ENCODE measurements around the gene DNMBP.
"Not testable (repeated sequence)": the region's sequence is repeated elsewhere in the genome, so short reads cannot be mapped to it uniquely, and the experiment has no call there.

Gene DNMBP

GRCh38 chr10:99860466-99860865 is 149.3 kb downstream of the DNMBP start:
- no peak for DNase-seq (ENCODE audit: low read depth in 2 of 2)

DNA sequence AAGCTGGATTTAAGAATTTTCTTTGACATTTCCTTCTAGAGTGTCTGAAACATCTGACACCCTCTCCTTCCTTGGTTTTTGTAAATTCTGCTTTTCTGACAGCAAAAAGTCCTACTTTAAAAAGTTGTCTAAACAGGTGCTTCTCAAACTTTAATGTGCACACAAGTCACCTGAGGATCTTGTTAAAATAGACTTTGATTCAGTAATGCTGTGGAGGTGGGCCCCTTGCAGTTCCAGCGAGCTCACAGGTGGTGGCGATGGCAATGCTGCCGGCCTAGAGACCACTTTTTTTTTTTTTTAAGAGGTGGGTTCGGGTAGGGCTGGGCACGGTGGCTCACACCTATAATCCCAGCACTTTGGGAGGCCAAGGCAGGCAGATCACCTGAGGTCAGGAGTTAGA is 150.2 kb downstream of the DNMBP start:
- DNase-seq (ENCODE audit: low read depth in 2 of 2) = no peak

DNA sequence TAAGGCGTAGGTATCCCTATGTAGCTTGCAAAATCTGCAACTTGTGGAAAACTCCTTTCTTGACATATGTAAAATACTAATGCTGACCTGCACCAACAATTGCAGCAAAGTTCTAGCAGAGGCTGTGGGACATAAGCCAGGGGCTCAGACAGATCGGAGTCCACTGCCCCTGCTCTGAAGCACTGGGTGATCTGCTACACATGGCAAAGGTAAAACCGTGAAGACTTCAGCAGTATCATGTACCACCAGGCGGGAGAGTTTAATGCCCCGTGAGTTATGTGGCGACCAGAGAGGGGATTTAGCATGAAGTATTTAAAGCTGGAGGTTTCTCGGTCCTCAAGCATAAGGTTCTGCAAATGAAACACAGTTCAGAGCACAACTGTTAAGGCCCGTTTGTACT is 150.9 kb downstream of the DNMBP start:
- DNase-seq (ENCODE audit: low read depth in 2 of 2) = no peak

DNA sequence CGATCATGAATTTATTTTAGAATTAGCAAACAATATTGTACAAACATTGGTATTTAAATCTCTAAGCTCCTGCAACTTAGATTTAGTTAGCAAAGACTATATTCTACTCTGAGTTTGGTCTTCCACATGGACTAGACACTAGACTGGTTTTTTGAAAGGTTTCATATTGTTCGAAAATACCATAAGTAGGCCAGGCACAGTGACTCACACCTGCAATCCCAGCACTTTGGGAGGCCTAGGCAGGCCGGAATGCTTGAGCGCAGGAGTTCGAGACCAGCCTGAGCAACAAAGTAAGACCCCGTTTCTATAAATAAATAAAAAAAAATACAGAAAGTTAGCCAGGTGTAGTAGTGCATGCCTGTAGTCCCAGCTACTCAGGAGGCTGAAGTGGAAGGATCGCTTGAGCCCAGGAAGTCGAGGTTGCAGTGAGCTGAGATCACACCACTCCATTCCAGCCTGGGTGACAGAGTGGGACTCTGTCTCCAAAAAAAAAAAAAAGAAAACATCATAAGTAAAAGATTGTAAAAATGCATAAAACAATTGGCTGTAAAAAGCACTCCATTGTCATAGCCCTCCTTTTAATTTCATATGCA is 154.2 kb downstream of the DNMBP start:
- no peak for DNase-seq (ENCODE audit: low read depth in 2 of 2)

GRCh38 chr10:99854860-99855259 is 154.9 kb downstream of the DNMBP start:
- no peak for DNase-seq (ENCODE audit: low read depth in 2 of 2)

GRCh38 chr10:99853655-99854054 is 156.1 kb downstream of the DNMBP start:
- DNase-seq (ENCODE audit: low read depth in 2 of 2) = no peak

GRCh38 chr10:99852481-99853213 is 157.1 kb downstream of the DNMBP start:
- no peak for DNase-seq (ENCODE audit: low read depth in 2 of 2)

GRCh38 chr10:99851825-99852224 is 157.9 kb downstream of the DNMBP start:
- DNase-seq (ENCODE audit: low read depth in 2 of 2) = no peak

- DNase-seq (ENCODE audit: low read depth in 2 of 2) = no peak
Observed at GRCh38 chr10:99850767-99851340, 158.9 kb downstream of the DNMBP start.

GRCh38 chr10:99850021-99850766 is 159.6 kb downstream of the DNMBP start:
- no peak for DNase-seq (ENCODE audit: low read depth in 2 of 2)

GRCh38 chr10:99849536-99849935 is 160.2 kb downstream of the DNMBP start:
- no peak for DNase-seq (ENCODE audit: low read depth in 2 of 2)

DNA sequence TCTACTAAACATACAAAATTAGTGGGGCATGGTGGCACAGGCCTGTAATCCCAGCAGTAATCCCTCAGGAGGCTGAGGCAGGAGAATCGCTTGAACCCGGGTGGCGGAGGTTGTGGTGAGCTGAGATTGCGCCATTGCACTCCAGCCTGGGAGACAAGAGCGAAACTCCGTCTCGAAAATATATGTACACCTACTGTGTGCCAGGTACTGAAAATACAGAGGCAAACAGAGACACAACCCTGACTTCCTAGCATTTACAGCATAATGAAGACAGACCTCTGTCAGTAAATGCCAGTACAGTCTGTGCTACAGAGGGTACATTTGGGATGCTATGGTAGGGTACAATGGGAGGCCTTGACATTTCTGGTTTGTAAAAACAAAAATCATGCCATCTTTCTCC is 160.7 kb downstream of the DNMBP start:
- DNase-seq (ENCODE audit: low read depth in 2 of 2) = no peak

GRCh38 chr10:99845837-99846382 is 163.8 kb downstream of the DNMBP start:
- peak; percentile 32 to 41 for DNase-seq (ENCODE audit: low read depth in 2 of 2)

- no peak for DNase-seq (ENCODE audit: low read depth in 2 of 2)
Observed at GRCh38 chr10:99844433-99844955, 165.3 kb downstream of the DNMBP start.

DNA sequence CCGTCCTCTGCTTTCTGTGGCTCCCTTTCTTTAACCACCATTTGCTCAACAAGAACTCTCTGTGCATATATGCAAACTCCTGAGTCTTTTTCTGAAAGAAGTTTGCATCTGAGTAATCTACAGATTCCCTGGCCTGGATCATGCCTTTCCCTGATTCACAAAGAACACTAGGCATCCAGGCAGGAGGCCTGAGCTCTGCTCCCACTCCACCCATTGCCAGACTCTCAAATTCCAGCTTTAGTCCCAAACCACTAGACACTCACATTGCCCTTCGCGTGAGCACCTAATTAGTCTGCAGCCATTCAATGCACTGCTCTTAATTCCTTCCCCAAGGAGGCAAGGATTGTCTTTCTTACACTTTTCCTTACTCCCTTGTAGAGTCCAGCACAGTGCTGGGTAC is 166.4 kb downstream of the DNMBP start:
- no peak for DNase-seq (ENCODE audit: low read depth in 2 of 2)

DNA sequence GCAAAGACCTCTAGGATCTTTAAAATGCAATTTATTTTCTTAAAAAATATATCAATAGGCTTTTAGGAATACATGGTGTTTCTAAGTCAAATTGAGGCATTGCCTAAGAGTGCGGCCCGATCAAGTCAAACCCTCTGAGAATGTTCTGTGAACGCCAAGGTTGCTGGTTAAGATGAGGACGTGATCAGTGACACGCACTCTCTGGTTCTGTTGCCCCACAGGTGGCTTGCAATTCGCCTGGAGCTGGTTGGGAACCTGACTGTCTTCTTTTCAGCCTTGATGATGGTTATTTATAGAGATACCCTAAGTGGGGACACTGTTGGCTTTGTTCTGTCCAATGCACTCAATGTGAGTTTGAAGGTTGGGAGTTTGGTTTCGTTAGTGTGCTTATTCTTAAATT is 168.0 kb downstream of the DNMBP start:
- no peak for DNase-seq (ENCODE audit: low read depth in 2 of 2)

- DNase-seq (ENCODE audit: low read depth in 2 of 2) = not testable (repeated sequence)
Observed at GRCh38 chr10:99840859-99841258, 168.9 kb downstream of the DNMBP start.

DNA sequence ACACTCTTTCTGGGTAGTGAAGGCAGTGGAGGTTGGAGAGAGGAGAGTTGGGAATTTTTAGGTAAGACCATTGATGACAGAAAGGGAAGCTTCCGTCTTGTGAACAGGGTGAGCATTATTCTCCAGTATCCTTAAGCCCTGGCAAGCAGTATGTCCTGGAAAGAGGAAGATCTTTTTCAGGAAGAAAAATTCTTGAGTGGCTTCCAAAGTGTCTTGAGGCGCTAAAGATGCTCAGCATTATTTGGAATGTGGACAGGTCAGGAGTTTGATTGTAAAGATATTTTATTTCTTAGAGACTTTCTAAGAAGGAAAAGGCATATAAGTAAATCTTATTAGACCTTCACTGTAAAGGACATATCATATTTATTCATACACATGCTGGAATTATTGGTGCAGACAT is 173.0 kb downstream of the DNMBP start:
- no peak for DNase-seq (ENCODE audit: low read depth in 2 of 2)

DNA sequence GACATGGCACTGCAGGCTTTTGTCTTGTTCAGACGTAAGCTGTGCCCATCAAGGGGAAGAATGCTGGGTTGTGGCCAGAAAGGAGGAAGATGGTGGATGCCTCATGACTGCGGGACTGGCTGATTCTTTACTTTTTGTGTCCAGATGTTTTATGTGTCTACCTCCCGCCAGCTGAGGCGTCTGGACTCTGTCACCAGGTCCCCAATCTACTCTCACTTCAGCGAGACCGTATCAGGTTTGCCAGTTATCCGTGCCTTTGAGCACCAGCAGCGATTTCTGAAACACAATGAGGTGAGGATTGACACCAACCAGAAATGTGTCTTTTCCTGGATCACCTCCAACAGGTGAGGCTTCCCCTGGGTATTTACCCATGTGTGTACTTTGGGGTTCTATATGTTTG is 173.8 kb downstream of the DNMBP start:
- no peak for DNase-seq (ENCODE audit: low read depth in 2 of 2)

GRCh38 chr10:99834410-99834809 is 175.3 kb downstream of the DNMBP start:
- no peak for DNase-seq (ENCODE audit: low read depth in 2 of 2)

DNA sequence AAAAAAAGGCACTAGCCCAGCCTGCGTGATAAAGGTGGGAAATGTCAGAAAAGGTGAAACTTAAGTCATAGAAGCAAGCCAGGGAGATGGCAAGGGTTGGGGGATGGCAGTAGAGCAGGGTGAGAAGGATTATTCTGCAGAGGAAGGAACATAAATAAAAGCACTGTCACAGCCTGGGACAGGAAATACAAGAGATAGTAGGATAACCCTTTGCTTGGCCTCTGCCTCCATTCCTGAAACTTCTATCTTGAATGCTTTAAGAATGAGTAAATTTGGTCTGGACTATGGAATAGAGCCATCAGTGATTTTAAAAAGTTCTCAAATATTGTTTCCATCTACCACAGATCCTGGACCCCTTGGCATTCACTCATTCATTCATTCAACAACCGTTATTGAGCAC is 177.3 kb downstream of the DNMBP start:
- DNase-seq (ENCODE audit: low read depth in 2 of 2) = no peak

DNA sequence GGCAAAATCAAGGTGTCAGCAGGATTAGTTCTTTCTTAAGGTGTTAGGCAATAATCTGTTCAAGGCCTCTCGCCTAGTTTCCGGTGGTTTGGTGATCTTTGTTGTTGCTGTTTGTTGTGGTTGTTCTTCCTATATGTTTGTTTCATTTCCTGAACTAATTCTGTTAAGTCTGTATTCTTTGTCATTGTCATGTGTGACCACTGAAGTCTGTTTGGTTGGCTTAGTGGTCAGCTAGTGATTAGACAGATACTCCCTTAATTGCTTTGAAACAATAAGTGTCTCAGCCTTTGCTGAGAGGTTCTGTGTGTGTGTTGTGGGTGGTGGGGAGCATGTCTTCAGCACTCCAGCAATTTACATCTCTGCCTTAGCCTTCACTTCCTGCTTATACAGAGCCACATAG is 181.3 kb downstream of the DNMBP start:
- no peak for DNase-seq (ENCODE audit: low read depth in 2 of 2)
